SKM-1 treated with dmso at 0.1 percent for 144 hours (cell line): ENCODE data around the gene SHROOM3.
A peak's percentile ranks its signal among the peaks of the same experiment; 100 is the strongest.

Experiments
- DNase-seq: peaks from one replicate; lab custom pipeline; 2025; ENCODE audit not compliant: unreplicated experiment; lab: John Stamatoyannopoulos, UW

Gene SHROOM3

GRCh38 chr4:76765473-76766183, 330.6 kb downstream of the SHROOM3 start:
- no peak for DNase-seq

- DNase-seq: no peak
These were observed 333.0 kb downstream of the SHROOM3 start for GRCh38 chr4:76767983-76768382.

GRCh38 chr4:76772498-76773106, 337.6 kb downstream of the SHROOM3 start:
- DNase-seq: no peak

- DNase-seq: no peak
These were observed 338.7 kb downstream of the SHROOM3 start for GRCh38 chr4:76773766-76774165.

GRCh38 chr4:76779740-76780459, 344.9 kb downstream of the SHROOM3 start:
- DNase-seq: no peak

- no peak for DNase-seq
These were observed 346.0 kb downstream of the SHROOM3 start for GRCh38 chr4:76780781-76781697.

- peak; percentile 32 for DNase-seq
These were observed 346.9 kb downstream of the SHROOM3 start for GRCh38 chr4:76781698-76782595.

- DNase-seq: no peak
These were observed 347.8 kb downstream of the SHROOM3 start for GRCh38 chr4:76782837-76783236.

- DNase-seq: no peak
These were observed 348.8 kb downstream of the SHROOM3 start for GRCh38 chr4:76783836-76784235.

- no peak for DNase-seq
These were observed 349.2 kb downstream of the SHROOM3 start for GRCh38 chr4:76784237-76784636.

GRCh38 chr4:76787898-76788297, 352.9 kb downstream of the SHROOM3 start:
- DNase-seq: no peak

- no peak for DNase-seq
These were observed 355.3 kb downstream of the SHROOM3 start for GRCh38 chr4:76790377-76790776.

GRCh38 chr4:76791479-76791878, 356.4 kb downstream of the SHROOM3 start:
- DNase-seq: no peak

GRCh38 chr4:76792418-76792817, 357.4 kb downstream of the SHROOM3 start:
- no peak for DNase-seq

GRCh38 chr4:76795243-76795642, 360.2 kb downstream of the SHROOM3 start:
- DNase-seq: no peak

GRCh38 chr4:76799140-76799539, 364.1 kb downstream of the SHROOM3 start:
- DNase-seq: no peak

- no peak for DNase-seq
These were observed 364.7 kb downstream of the SHROOM3 start for GRCh38 chr4:76799718-76800117.

GRCh38 chr4:76800902-76801301, 365.9 kb downstream of the SHROOM3 start:
- DNase-seq: no peak

GRCh38 chr4:76801621-76802235, 366.7 kb downstream of the SHROOM3 start:
- DNase-seq: no peak
